Measurements from ENCODE around the gene SV2B.

- TF ChIP-seq CTCF (IDR thresholded peaks at IDR 0.05) (no peak), POLR2A (IDR thresholded peaks at IDR 0.05) (no peak), POLR2AphosphoS5 (IDR thresholded peaks at IDR 0.05) (no peak), EP300 (IDR thresholded peaks at IDR 0.05) (no peak)
These were observed 128.8 kb downstream of the SV2B start for GRCh38 chr15:91228890-91229289.

All from stomach (tissue), 4 donors.